GM19455 (cell line): ENCODE measurements around the gene SSRP1.
"Not testable (repeated sequence)": the region's sequence is repeated elsewhere in the genome, so short reads cannot be mapped to it uniquely, and the experiment has no call there.

Experiments used
- ATAC-seq: cut with Tn5 transposase; IDR thresholded peaks from one replicate; pipeline ENCODE4 v1.9.1; 2021; ENCODE audit not compliant: unreplicated experiment

Gene SSRP1

GRCh38 chr11:57335343-57336110 is at the start of gene SSRP1:
Gene SSRP1 (minus strand): TSS chr11:57335892. CDS start chr11:57335121, 771 bp downstream.
- ATAC-seq: peak; percentile 99

- no peak for ATAC-seq
These were observed 45.3 kb upstream of the SSRP1 start, which contains the start of gene PRG3 for GRCh38 chr11:57380975-57381374. Gene PRG3 (minus strand): TSS chr11:57381150. CDS start chr11:57380708, 442 bp downstream.

- no peak for ATAC-seq
These were observed 44.0 kb upstream of the SSRP1 start for GRCh38 chr11:57379732-57380131.

GRCh38 chr11:57378186-57378585 is 42.5 kb upstream of the SSRP1 start:
- ATAC-seq: no peak

GRCh38 chr11:57377107-57377506 is 41.4 kb upstream of the SSRP1 start:
- ATAC-seq: no peak

GRCh38 chr11:57376095-57377090 is 40.7 kb upstream of the SSRP1 start:
- ATAC-seq: no peak

GRCh38 chr11:57375490-57375889 is 39.8 kb upstream of the SSRP1 start:
- ATAC-seq: no peak

GRCh38 chr11:57374966-57375365 is 39.3 kb upstream of the SSRP1 start:
- no peak for ATAC-seq

GRCh38 chr11:57373146-57373545 is 37.5 kb upstream of the SSRP1 start:
- ATAC-seq: no peak

GRCh38 chr11:57370941-57371340 is 35.2 kb upstream of the SSRP1 start:
- no peak for ATAC-seq

GRCh38 chr11:57370251-57370650 is 34.6 kb upstream of the SSRP1 start:
- ATAC-seq: no peak

- no peak for ATAC-seq
These were observed 33.1 kb upstream of the SSRP1 start for GRCh38 chr11:57368845-57369232.

- ATAC-seq: no peak
These were observed 32.6 kb upstream of the SSRP1 start for GRCh38 chr11:57368106-57368844.

- no peak for ATAC-seq
These were observed 29.4 kb upstream of the SSRP1 start for GRCh38 chr11:57364851-57365660.

GRCh38 chr11:57363131-57364080 is 27.7 kb upstream of the SSRP1 start:
- no peak for ATAC-seq

- ATAC-seq: no peak
These were observed 26.2 kb upstream of the SSRP1 start for GRCh38 chr11:57361926-57362325.

- not testable (repeated sequence) for ATAC-seq
These were observed 25.7 kb upstream of the SSRP1 start for GRCh38 chr11:57361420-57361819.

GRCh38 chr11:57360991-57361390 is 25.3 kb upstream of the SSRP1 start:
- no peak for ATAC-seq
